Naive thymus-derived CD4-positive, alpha-beta T cell (primary cell): ENCODE results near the gene C2CD4B. TPM values are rescaled to one million over a fixed set of nuclear protein-coding genes. Genes with fewer than 3 reads are reported as not detected.

Experiments
- ATAC-seq: fragments of 150-1000 bp; cut with Tn5 transposase; 2 replicates; pipeline ENCODE4 v1.10.0; 2021; ENCODE audit warnings: mild to moderate bottlenecking, moderate library complexity
- CTCF ChIA-PET: fragments of 350-600 bp; sonication (Branson Sonifier 250); formaldehyde crosslinking; loops from one replicate; lab custom pipeline; 2021; ENCODE audit warnings: antibody characterized with exemption; lab: Charles Lee
- POLR2A ChIA-PET: fragments of 350-600 bp; sonication (Branson Sonifier 250); formaldehyde crosslinking; loops from one replicate; lab custom pipeline; 2021; ENCODE audit warnings: antibody characterized with exemption, inconsistent platforms; lab: Charles Lee
- DNase-seq, 9 donors: peaks; one replicate each; pipeline versions ENCODE4 v3.0.0 to v3.0.0-alpha.2; 2020 to 2022; ENCODE audit warnings: mixed read lengths in 1 of 9
- H3K27ac ChIP-seq: one replicate; pipeline ENCODE4 v1.7.0; 2013; ENCODE audit warnings: mild to moderate bottlenecking, low read depth, low read length, moderate library complexity
- H3K27me3 ChIP-seq, 2 donors: one replicate each; pipeline ENCODE4 v1.7.0; 2013; ENCODE audit warnings: low read length in 2 of 2, mild to moderate bottlenecking in 2 of 2, moderate library complexity in 2 of 2; ENCODE audit not compliant: control insufficient read depth in 2 of 2, insufficient read depth in 2 of 2
- H3K36me3 ChIP-seq, 3 experiments: 1 replicate in 2 of 3; 2 replicates in 1 of 3; pipeline ENCODE4 v1.7.0; 2013; ENCODE audit warnings: low read length in 3 of 3, mild to moderate bottlenecking in 3 of 3, moderate library complexity in 1 of 3; ENCODE audit not compliant: insufficient read depth in 3 of 3, control insufficient read depth in 2 of 3
- H3K4me1 ChIP-seq, 2 donors: one replicate each; pipeline ENCODE4 v1.7.0; 2013; ENCODE audit warnings: low read length in 2 of 2, mild to moderate bottlenecking in 2 of 2, moderate library complexity in 1 of 2; ENCODE audit not compliant: control insufficient read depth in 2 of 2, insufficient read depth in 2 of 2
- H3K4me3 ChIP-seq: 2 replicates; pipeline ENCODE4 v1.7.0; 2013; ENCODE audit warnings: mild to moderate bottlenecking, low read length
- H3K9me3 ChIP-seq, 3 experiments: 1 replicate in 2 of 3; 2 replicates in 1 of 3; pipeline ENCODE4 v1.7.0; 2013; ENCODE audit warnings: low read length in 3 of 3; ENCODE audit not compliant: control insufficient read depth in 2 of 3
- H3K27ac Mint-ChIP-seq, 9 donors: one replicate each; pipeline ENCODE4 v1.8.0; 2020 to 2022; ENCODE audit warnings: mixed read lengths in 9 of 9, mild to moderate bottlenecking in 8 of 9, moderate library complexity in 5 of 9, inconsistent platforms in 2 of 9
- H3K27me3 Mint-ChIP-seq, 5 donors: one replicate each; pipeline ENCODE4 v1.8.0; 2021 to 2022; ENCODE audit warnings: mixed read lengths in 5 of 5, mild to moderate bottlenecking in 1 of 5
- H3K36me3 Mint-ChIP-seq, 5 donors: one replicate each; pipeline ENCODE4 v1.8.0; 2020 to 2022; ENCODE audit warnings: mixed read lengths in 5 of 5, mild to moderate bottlenecking in 3 of 5, inconsistent platforms in 1 of 5
- H3K4me1 Mint-ChIP-seq, 7 donors: one replicate each; pipeline ENCODE4 v1.8.0; 2020 to 2022; ENCODE audit warnings: mixed read lengths in 7 of 7, mild to moderate bottlenecking in 3 of 7, inconsistent platforms in 1 of 7
- H3K4me3 Mint-ChIP-seq, 10 donors: one replicate each; pipeline ENCODE4 v1.8.0; 2020 to 2022; ENCODE audit warnings: mild to moderate bottlenecking in 10 of 10, mixed read lengths in 10 of 10, moderate library complexity in 6 of 10, inconsistent platforms in 2 of 10
- H3K9me3 Mint-ChIP-seq, 11 donors: one replicate each; pipeline ENCODE4 v1.8.0; 2020 to 2022; ENCODE audit warnings: mixed read lengths in 11 of 11, mild to moderate bottlenecking in 4 of 11, inconsistent platforms in 1 of 11, moderate library complexity in 1 of 11
- intact Hi-C, 2 donors: fragments of 100-400 bp; cut with micrococcal nuclease; formaldehyde crosslinking; loops; one replicate each; pipeline ENCODE4 v1.15.1; 2023
- polyA plus RNA-seq, 2 donors: library from polyadenylated mRNA; unstranded; fragments of 300-500 nt; fragmentation: Illumina TruSeq; gene quantifications; one replicate each; pipeline ENCODE4 v1.2.3, GENCODE V29; 2021
- total RNA-seq, 6 experiments: library from RNA in 5 of 6; stranded (reverse) in 5 of 6; gene quantifications; 1 replicate in 5 of 6; 2 replicates in 1 of 6; pipeline ENCODE4 v1.2.3 and lab custom pipeline; 2021 to 2026

Gene C2CD4B
- total and polyA plus RNA-seq, 7 experiments from 2014 or later, result 0.15 to 0.24 TPM; not detected in 5

GRCh38 chr15:62183130-62183529 lies 18.0 kb upstream of the C2CD4B start:
- intact Hi-C loops, result no loop called here
- no peak overlapping the region for H3K27ac Mint-ChIP-seq
- no peaks in the 10 kb centered on the region for H3K9me3 Mint-ChIP-seq

GRCh38 chr15:62173215-62173614 lies 8.1 kb upstream of the C2CD4B start:
- Histone ChIP-seq H3K36me3 (no peaks in the 10 kb centered on the region), H3K9me3 (no peaks in the 10 kb centered on the region), H3K27me3 (no peaks in the 10 kb centered on the region), H3K4me1 (no peaks in the 10 kb centered on the region), H3K4me3 (no peak overlapping the region), H3K27ac (no peak overlapping the region)
- H3K27me3 Mint-ChIP-seq, result peaks cover 31 to 44% (median 35%) of the 10 kb centered on the region in 5 donors
- POLR2A ChIA-PET, result no interaction called here
- DNase-seq (no peak), ATAC-seq (no peak)
- H3K9me3 Mint-ChIP-seq, result peaks cover 0 to 2% (median 0%) of the 10 kb centered on the region in 11 donors
- intact Hi-C loops, result no loop called here
- H3K27ac Mint-ChIP-seq, result no peak overlapping the region
- CTCF ChIA-PET, result no interaction called here
- H3K4me1 Mint-ChIP-seq, result no peaks in the 10 kb centered on the region
- peaks cover 0 to 8% (median 0%) of the 10 kb centered on the region in 5 donors for H3K36me3 Mint-ChIP-seq
- no peak overlapping the region for H3K4me3 Mint-ChIP-seq

More at GRCh38 chr15:62183130-62183529, 18.0 kb upstream of the C2CD4B start:
- Histone ChIP-seq H3K4me3 (no peak overlapping the region), H3K27ac (no peak overlapping the region), H3K27me3 (no peaks in the 10 kb centered on the region), H3K4me1 (no peaks in the 10 kb centered on the region), H3K36me3 (no peaks in the 10 kb centered on the region), H3K9me3 (no peaks in the 10 kb centered on the region)
- H3K4me3 Mint-ChIP-seq, result peak overlapping the region in 1 of 10 donors; percentile 1
- ChIA-PET POLR2A (no interaction called here), CTCF (no interaction called here)
- ATAC-seq, result no peak
- DNase-seq, result no peak
- peaks cover 0 to 4% (median 0%) of the 10 kb centered on the region in 7 donors for H3K4me1 Mint-ChIP-seq
- peaks cover 0 to 21% (median 18%) of the 10 kb centered on the region in 5 donors for H3K27me3 Mint-ChIP-seq
- no peaks in the 10 kb centered on the region for H3K36me3 Mint-ChIP-seq

DNA sequence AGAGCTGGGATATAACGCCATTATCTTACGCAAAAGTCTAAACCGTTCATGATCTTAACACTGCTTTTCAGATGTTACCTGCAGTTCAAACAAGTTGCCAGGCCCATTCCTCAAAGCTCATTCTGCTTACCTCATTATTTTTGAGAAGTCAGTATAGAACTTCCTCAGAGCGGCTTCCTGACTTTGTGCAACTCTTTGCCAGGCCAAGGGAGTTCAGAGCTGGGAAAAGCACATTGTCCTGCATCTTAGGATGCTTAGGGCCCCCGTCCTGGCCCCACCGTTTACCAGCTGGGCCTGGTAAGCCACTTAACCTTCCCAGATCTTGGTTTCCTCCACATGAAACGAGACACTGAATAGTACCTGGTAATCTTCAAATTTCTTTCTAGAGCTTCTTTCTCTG lies 6.8 kb upstream of the C2CD4B start:
- no peaks in the 10 kb centered on the region for H3K9me3 ChIP-seq
- no peaks in the 10 kb centered on the region for H3K36me3 ChIP-seq
- no peaks in the 10 kb centered on the region for H3K4me1 ChIP-seq
- peaks cover 0 to 2% (median 0%) of the 10 kb centered on the region in 11 donors for H3K9me3 Mint-ChIP-seq
- DNase-seq (no peak), ATAC-seq (no peak)
- peaks cover 0 to 8% (median 0%) of the 10 kb centered on the region in 5 donors for H3K36me3 Mint-ChIP-seq
- no peaks in the 10 kb centered on the region for H3K4me1 Mint-ChIP-seq
- ChIA-PET POLR2A (no interaction called here), CTCF (no interaction called here)
- no peak overlapping the region for H3K4me3 ChIP-seq
- peaks cover 36 to 57% (median 46%) of the 10 kb centered on the region in 5 donors for H3K27me3 Mint-ChIP-seq
- no peaks in the 10 kb centered on the region for H3K27me3 ChIP-seq
- H3K27ac ChIP-seq, result no peak overlapping the region
- intact Hi-C loops, result no loop called here
- H3K4me3 Mint-ChIP-seq, result no peak overlapping the region
- H3K27ac Mint-ChIP-seq, result no peak overlapping the region

GRCh38 chr15:62165793-62166375 lies 799 bp upstream of the C2CD4B start:
- peaks cover 0 to 22% (median 21%) of the 10 kb centered on the region in 7 donors for H3K4me1 Mint-ChIP-seq
- Histone ChIP-seq H3K36me3 (no peaks in the 10 kb centered on the region), H3K9me3 (no peaks in the 10 kb centered on the region), H3K4me3 (no peak overlapping the region), H3K4me1 (no peaks in the 10 kb centered on the region), H3K27ac (no peak overlapping the region), H3K27me3 (peaks cover 0 to 15% of the 10 kb centered on the region in 2 donors)
- H3K9me3 Mint-ChIP-seq, result peaks cover 0 to 2% (median 0%) of the 10 kb centered on the region in 11 donors
- DNase-seq, result no peak
- ATAC-seq, result no peak
- POLR2A ChIA-PET, result no interaction called here
- intact Hi-C loops, result no loop called here
- CTCF ChIA-PET, result no interaction called here
- no peak overlapping the region for H3K27ac Mint-ChIP-seq
- H3K36me3 Mint-ChIP-seq, result no peaks in the 10 kb centered on the region
- H3K4me3 Mint-ChIP-seq, result peak overlapping the region in 9 of 10 donors; percentile 0 to 84 (median 51)
- peaks cover 46 to 78% (median 59%) of the 10 kb centered on the region in 5 donors for H3K27me3 Mint-ChIP-seq

DNA sequence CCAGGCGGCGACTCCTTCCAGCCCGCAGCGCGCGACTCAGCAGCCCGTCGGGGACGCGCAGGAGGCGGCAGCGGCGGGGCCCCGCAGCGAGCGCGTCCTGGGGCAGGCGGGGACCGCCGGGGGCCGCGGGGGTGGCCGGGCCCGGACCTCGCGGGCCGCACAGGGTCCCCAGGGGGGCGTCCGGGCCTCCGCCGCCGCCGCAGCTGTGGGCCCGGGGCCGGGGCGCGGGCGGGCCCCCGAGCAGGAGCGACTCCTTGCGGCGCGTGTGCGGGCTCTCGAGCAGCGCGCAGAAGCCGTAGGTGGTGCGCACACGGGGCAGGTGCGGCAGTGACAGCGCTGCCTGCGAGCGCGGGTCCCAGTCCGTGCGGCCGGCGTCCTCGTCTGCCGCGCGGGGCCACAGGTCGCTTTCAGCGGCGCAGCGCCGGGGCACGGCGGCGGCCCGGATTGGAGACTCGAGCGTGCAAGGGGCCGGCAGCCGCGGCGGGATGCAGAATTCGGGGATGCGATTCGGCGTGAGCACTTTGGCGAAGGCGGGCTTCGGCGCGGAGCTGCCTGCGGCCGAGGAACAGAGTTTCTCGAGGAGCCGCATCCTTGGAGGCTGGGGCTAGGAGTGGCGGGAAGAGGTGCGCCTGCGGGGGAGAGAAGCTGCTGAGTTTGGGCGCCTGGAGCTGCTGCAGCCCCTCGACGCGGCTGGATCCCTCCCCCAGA lies 535 bp downstream of the C2CD4B start:
- Histone ChIP-seq H3K4me3 (no peak overlapping the region), H3K9me3 (no peaks in the 10 kb centered on the region), H3K27ac (no peak overlapping the region), H3K36me3 (no peaks in the 10 kb centered on the region), H3K4me1 (no peaks in the 10 kb centered on the region), H3K27me3 (peaks cover 0 to 15% of the 10 kb centered on the region in 2 donors)
- intact Hi-C loops, result no loop called here
- H3K4me3 Mint-ChIP-seq, result peak overlapping the region in 9 of 10 donors; percentile 63 to 85 (median 72)
- H3K27me3 Mint-ChIP-seq, result peaks cover 56 to 82% (median 71%) of the 10 kb centered on the region in 5 donors
- no peaks in the 10 kb centered on the region for H3K36me3 Mint-ChIP-seq
- ChIA-PET POLR2A (no interaction called here), CTCF (no interaction called here)
- peaks cover 0 to 22% (median 21%) of the 10 kb centered on the region in 7 donors for H3K4me1 Mint-ChIP-seq
- ATAC-seq (peak; percentile 61), DNase-seq (peak in 1 of 9 donors; percentile 40)
- H3K27ac Mint-ChIP-seq, result no peak overlapping the region
- H3K9me3 Mint-ChIP-seq, result peaks cover 0 to 3% (median 0%) of the 10 kb centered on the region in 11 donors

- H3K27ac Mint-ChIP-seq, result no peak overlapping the region
- peak overlapping the region in 1 of 10 donors; percentile 37 for H3K4me3 Mint-ChIP-seq
- DNase-seq (peak in 1 of 9 donors; percentile 28), ATAC-seq (no peak)
- no peaks in the 10 kb centered on the region for H3K9me3 ChIP-seq
- no peak overlapping the region for H3K27ac ChIP-seq
- H3K4me1 Mint-ChIP-seq, result peaks cover 0 to 22% (median 21%) of the 10 kb centered on the region in 7 donors
- intact Hi-C loops, result no loop called here
- no peaks in the 10 kb centered on the region for H3K4me1 ChIP-seq
- H3K27me3 Mint-ChIP-seq, result peaks cover 61 to 80% (median 77%) of the 10 kb centered on the region in 5 donors
- POLR2A ChIA-PET, result no interaction called here
- no peaks in the 10 kb centered on the region for H3K36me3 Mint-ChIP-seq
- peaks cover 0 to 15% of the 10 kb centered on the region in 2 donors for H3K27me3 ChIP-seq
- peaks cover 0 to 9% (median under 1%) of the 10 kb centered on the region in 11 donors for H3K9me3 Mint-ChIP-seq
- CTCF ChIA-PET, result no interaction called here
- no peaks in the 10 kb centered on the region for H3K36me3 ChIP-seq
- no peak overlapping the region for H3K4me3 ChIP-seq
Observed at GRCh38 chr15:62164014-62164395, 1.1 kb downstream of the C2CD4B start.
